HepG2 (cell line): Measurements from ENCODE around the gene AHRR. TPM values are rescaled to one million over a fixed set of nuclear protein-coding genes. Genes with fewer than 3 reads are reported as not detected.

Source experiments
- ATAC-seq: fragments of 200-7000 bp; cut with Tn5 transposase; 3 replicates; pipeline ENCODE4 v1.9.1; 2020; ENCODE audit warnings: mild to moderate bottlenecking, moderate library complexity
- BruUV-seq: library from RNA; stranded (reverse); fragments of 400-500 nt; replicated peaks from 2 replicates; lab custom pipeline; 2021; lab: Mats Ljungman, UMichigan
- CTCF ChIA-PET: fragments of 300-600 bp; formaldehyde crosslinking; extraction: SDS; loops from one replicate; lab custom pipeline; 2021; ENCODE audit warnings: low total read pairs, inconsistent platforms, low intra/inter-chr PET ratio; lab: Yijun Ruan, JAX
- POLR2A ChIA-PET: fragments of 350-600 bp; sonication (Branson Sonifier 250); formaldehyde crosslinking; loops from one replicate; lab custom pipeline; 2020; ENCODE audit warnings: antibody characterized with exemption, inconsistent platforms; lab: Yijun Ruan, JAX
- DNase-seq: peaks from one replicate; pipeline ENCODE4 v3.0.0-alpha.2; 2015; ENCODE audit warnings: low spot score
- FAIRE-seq: peaks from 3 replicates; lab custom pipeline; 2011; peaks lifted over from hg19 to GRCh38; lab: Jason Lieb, UNC
- H2AFZ ChIP-seq: one replicate; pipeline ENCODE4 v1.6.1; 2011; ENCODE audit warnings: low read length, inconsistent platforms
- H3K27ac ChIP-seq: fragments of 300-600 bp; 3 replicates; pipeline ENCODE4 v1.8.0; 2011; ENCODE audit warnings: mixed run types, mild to moderate bottlenecking, mixed read lengths, low read length, inconsistent platforms; ENCODE audit not compliant: insufficient read depth; ENCODE audit errors: extremely low read length
- H3K27me3 ChIP-seq, 2 experiments: fragments of 200-600 bp in 1 of 2; 2 replicates in 1 of 2; 3 replicates in 1 of 2; pipeline versions ENCODE4 v1.6.0 to v1.8.0; 2011; ENCODE audit warnings: low read length in 2 of 2, mild to moderate bottlenecking in 2 of 2, moderate library complexity in 2 of 2, inconsistent platforms in 1 of 2; ENCODE audit not compliant: insufficient read depth in 2 of 2, control insufficient read depth in 1 of 2
- H3K36me3 ChIP-seq, 2 experiments: fragments of 200-600 bp in 1 of 2; replicated peaks in 1 of 2; 2 replicates in 1 of 2; 3 replicates in 1 of 2; pipeline versions ENCODE4 v1.5.1 to v1.8.0; 2011; ENCODE audit warnings: low read length in 2 of 2, inconsistent platforms in 1 of 2; ENCODE audit not compliant: insufficient read depth in 2 of 2, control insufficient read depth in 1 of 2
- H3K4me1 ChIP-seq: 2 replicates; pipeline ENCODE4 v1.5.1; 2012; ENCODE audit warnings: low read length, inconsistent platforms; ENCODE audit not compliant: insufficient read depth
- H3K4me2 ChIP-seq: 2 replicates; pipeline ENCODE4 v1.6.0; 2011; ENCODE audit warnings: low read depth, low read length, inconsistent platforms
- H3K4me3 ChIP-seq, 3 experiments: fragments of 200-600 bp in 1 of 3; sonication (generic), shearing (Covaris generic) in 1 of 3; replicated peaks in 1 of 3; 2 replicates each; pipeline ENCODE4 v1.5.1; 2011 to 2016; ENCODE audit warnings: low read length in 3 of 3, inconsistent platforms in 2 of 3, low read depth in 2 of 3, mild to moderate bottlenecking in 2 of 3, control low read depth in 1 of 3, mixed read lengths in 1 of 3; ENCODE audit not compliant: insufficient read depth in 1 of 3
- H3K79me2 ChIP-seq: one replicate; pipeline ENCODE4 v1.6.1; 2011; ENCODE audit warnings: low read length, inconsistent platforms; ENCODE audit not compliant: insufficient read depth
- H3K9ac ChIP-seq: 2 replicates; pipeline ENCODE4 v1.6.0; 2011; ENCODE audit warnings: mild to moderate bottlenecking, low read depth, low read length, inconsistent platforms; ENCODE audit not compliant: insufficient read depth
- H3K9me3 ChIP-seq: 2 replicates; pipeline ENCODE4 v1.5.1; 2012; ENCODE audit warnings: mild to moderate bottlenecking, low read length
- H4K20me1 ChIP-seq: 2 replicates; pipeline ENCODE4 v1.6.0; 2011; ENCODE audit warnings: inconsistent platforms, mild to moderate bottlenecking, low read length, moderate library complexity; ENCODE audit not compliant: insufficient read depth
- ARNT2 ChIP-seq: sonication (generic); formaldehyde crosslinking; IDR thresholded peaks from 2 replicates; pipeline ENCODE4 v1.8.0; 2022; ENCODE audit warnings: mild to moderate bottlenecking, low read depth, missing genetic modification reagents, moderate library complexity
- ASH2L ChIP-seq: fragments of 300-600, 200-600 bp; sonication (generic); IDR thresholded peaks from 2 replicates; pipeline ENCODE4 v1.7.0; 2017; ENCODE audit warnings: low read depth, mild to moderate bottlenecking, moderate library complexity, mixed read lengths, low read length; ENCODE audit not compliant: insufficient read length
- ATF7 ChIP-seq, 2 experiments: fragments of 450-650 bp in 1 of 2; sonication (generic) in 1 of 2; formaldehyde crosslinking in 1 of 2; IDR thresholded peaks; 2 replicates each; pipeline versions ENCODE4 v1.4.0 to v1.6.1; 2016 to 2020; ENCODE audit warnings: antibody characterized with exemption in 1 of 2, mild to moderate bottlenecking in 1 of 2, missing genetic modification reagents in 1 of 2
- BRCA1 ChIP-seq: sonication (generic); formaldehyde crosslinking; IDR thresholded peaks from 2 replicates; pipeline ENCODE4 v1.4.0; 2020; ENCODE audit warnings: missing genetic modification reagents
- GPBP1L1 ChIP-seq: sonication (generic); formaldehyde crosslinking; IDR thresholded peaks from 2 replicates; pipeline ENCODE4 v1.5.0; 2020; ENCODE audit warnings: mild to moderate bottlenecking, missing genetic modification reagents
- MLXIP ChIP-seq: sonication (generic); formaldehyde crosslinking; IDR thresholded peaks from 2 replicates; pipeline ENCODE4 v1.9.0; 2021; ENCODE audit warnings: missing genetic modification reagents, borderline replicate concordance
- TARDBP ChIP-seq: sonication (generic); formaldehyde crosslinking; IDR thresholded peaks from 2 replicates; pipeline ENCODE4 v1.8.0; 2022; ENCODE audit warnings: mild to moderate bottlenecking, missing genetic modification reagents
- TRIM24 ChIP-seq: sonication (generic); formaldehyde crosslinking; IDR thresholded peaks from 2 replicates; pipeline ENCODE4 v1.8.0; 2022; ENCODE audit warnings: mild to moderate bottlenecking, missing genetic modification reagents
- ZBTB38 ChIP-seq: sonication (generic); formaldehyde crosslinking; IDR thresholded peaks from 2 replicates; pipeline ENCODE4 v1.5.1; 2020; ENCODE audit warnings: mild to moderate bottlenecking, missing genetic modification reagents
- ZFP90 ChIP-seq: sonication (generic); formaldehyde crosslinking; IDR thresholded peaks from 2 replicates; pipeline ENCODE4 v1.8.0; 2022; ENCODE audit warnings: missing genetic modification reagents, mild to moderate bottlenecking, inconsistent platforms, borderline replicate concordance
- ZNF121 ChIP-seq: sonication (generic); formaldehyde crosslinking; IDR thresholded peaks from 2 replicates; pipeline ENCODE4 v1.5.0; 2020; ENCODE audit warnings: mild to moderate bottlenecking, missing genetic modification reagents
- ZNF296 ChIP-seq: sonication (generic); formaldehyde crosslinking; conservative IDR thresholded peaks from 2 replicates; pipeline ENCODE4 v1.5.0; 2020; ENCODE audit warnings: mild to moderate bottlenecking, missing genetic modification reagents
- ZNF484 ChIP-seq: sonication (generic); formaldehyde crosslinking; IDR thresholded peaks from 2 replicates; pipeline ENCODE4 v1.5.1; 2020; ENCODE audit warnings: mild to moderate bottlenecking, low read depth, missing genetic modification reagents, borderline replicate concordance
- ZNF552 ChIP-seq: sonication (generic); formaldehyde crosslinking; IDR thresholded peaks from 2 replicates; pipeline ENCODE4 v1.9.0; 2022; ENCODE audit warnings: missing genetic modification reagents, mild to moderate bottlenecking, borderline replicate concordance
- ZNF574 ChIP-seq: sonication (generic); formaldehyde crosslinking; IDR thresholded peaks from 2 replicates; pipeline ENCODE4 v1.4.0; 2020; ENCODE audit warnings: missing genetic modification reagents
- ZNF75D ChIP-seq: sonication (generic); formaldehyde crosslinking; IDR thresholded peaks from 2 replicates; pipeline ENCODE4 v1.8.1; 2023; ENCODE audit warnings: missing genetic modification reagents, mild to moderate bottlenecking, borderline replicate concordance
- WGBS: methylation state at CpG from one replicate; pipeline ENCODE4 v1.1.6; 2017; ENCODE audit warnings: low lambda C conversion rate; 5-methylcytosine and 5-hydroxymethylcytosine counted together
- in situ Hi-C: cut with HindIII; loops from 2 replicates; pipeline ENCODE4 v1.10.0; 2017; ENCODE audit warnings: low pct_unique_long_range_greater_than_20kb; ENCODE audit not compliant: extremely low pct_ligation_motif_present
- intact Hi-C: fragments of 100-400 bp; cut with micrococcal nuclease; formaldehyde crosslinking; loops from one replicate; pipeline ENCODE4 v1.10.0; 2022; ENCODE audit not compliant: unreplicated experiment
- polyA plus RNA-seq, 8 experiments: library from polyadenylated mRNA; depleted of rRNA in 3 of 8; stranded (reverse) in 7 of 8; unstranded in 1 of 8; fragments of >200 nt; fragmentation: Illumina TruSeq in 4 of 8; extraction: Trizol in 4 of 8; gene quantifications; 2 replicates each; pipeline versions ENCODE4 v1.2.1 to v1.2.3, GENCODE V29; 2011 to 2016; ENCODE audit warnings: low read depth in 4 of 8, missing spikeins in 1 of 8, mixed read lengths in 1 of 8; ENCODE audit not compliant: insufficient read depth in 1 of 8
- total RNA-seq, 5 experiments: library from RNA; depleted of rRNA; stranded (reverse); fragments of >200 nt; fragmentation: Illumina TruSeq; extraction: Trizol; gene quantifications; 2 replicates each; pipeline ENCODE4 v1.2.3, GENCODE V29; 2016; ENCODE audit warnings: low read depth in 1 of 5

AHRR gene
- total and polyA plus RNA-seq, 2 of the 13 experiments (the other 11 are each of a cell fraction or from before 2014, with no cell fraction given), result 0.28 to 0.35 TPM

GRCh38 chr5:351084-351920 lies 29.8 kb downstream of the AHRR start (continued):
- TF ChIP-seq MLXIP (CRISPR knock-in tag) (no peak), ZNF552 (CRISPR knock-in tag) (no peak), ZFP90 (CRISPR knock-in tag) (no peak), TRIM24 (CRISPR knock-in tag) (no peak), ZBTB38 (CRISPR knock-in tag) (no peak), ATF7 (IDR thresholded peaks at IDR 0.05) (no peak), ATF7 (CRISPR knock-in tag; IDR thresholded peaks at IDR 0.05) (no peak), TARDBP (CRISPR knock-in tag) (no peak), ZNF296 (no peak)
- TF ChIP-seq, all 625 proteins: peak for 0

GRCh38 chr5:351921-352245 lies 30.4 kb downstream of the AHRR start:
- intact Hi-C loops, result no loop called here
- Histone ChIP-seq H3K27me3 (no peaks in the 10 kb centered on the region; a peak in 1 of 5 replicates), H3K4me3 (no peak overlapping the region), H3K27ac (no peak overlapping the region), H3K4me2 (no peak overlapping the region), H2AFZ (no peak overlapping the region), H3K79me2 (no peaks in the 10 kb centered on the region), H3K9ac (no peak overlapping the region), H4K20me1 (no peaks in the 10 kb centered on the region), H3K36me3 (no peaks in the 10 kb centered on the region), H3K4me1 (no peaks in the 10 kb centered on the region), H3K9me3 (no peaks in the 10 kb centered on the region)
- ATAC-seq (no peak), DNase-seq (no peak), FAIRE-seq (no peak)
- BruUV-seq, result no TSS peak
- CTCF ChIA-PET, result no interaction called here
- POLR2A ChIA-PET, result no interaction called here
- in situ Hi-C loops, result no loop called here
- 74% methylated on average over 4 of the region's 4 CpGs for WGBS
- TF ChIP-seq ZNF484 (no peak), ARNT2 (CRISPR knock-in tag) (no peak), ZNF121 (CRISPR knock-in tag) (no peak), ZNF574 (CRISPR knock-in tag) (no peak), BRCA1 (CRISPR knock-in tag) (no peak), ZNF75D (CRISPR knock-in tag) (no peak), ASH2L (no peak), GPBP1L1 (CRISPR knock-in tag) (no peak)
